Tibial artery (tissue), 4 donors: ENCODE results near the gene PCDHGA3.
A peak's percentile ranks its signal among the peaks of the same experiment; 100 is the strongest.

Experiments
- DNase-seq, 2 donors: peaks; one replicate each; pipeline ENCODE4 v3.0.0-alpha.2; 2019
- H3K27ac ChIP-seq, 2 donors: fragments of 200-600 bp; sonication (generic) in 1 of 2; 1 replicate in 1 of 2; 2 replicates in 1 of 2; pipeline ENCODE4 v1.5.1; 2018 to 2019; ENCODE audit warnings: mild to moderate bottlenecking in 1 of 2
- H3K27me3 ChIP-seq, 2 donors: fragments of 200-600 bp; sonication (generic) in 1 of 2; one replicate each; pipeline versions ENCODE4 v1.5.1 to v1.6.0; 2016 to 2019
- H3K36me3 ChIP-seq, 3 donors: fragments of 200-600 bp; sonication (generic) in 2 of 3; one replicate each; pipeline ENCODE4 v1.5.1; 2016 to 2019; ENCODE audit warnings: mild to moderate bottlenecking in 2 of 3
- H3K4me1 ChIP-seq, 4 donors: fragments of 200-600 bp; sonication (generic) in 2 of 4; 1 replicate in 3 of 4; 2 replicates in 1 of 4; pipeline ENCODE4 v1.5.1; 2016 to 2019
- H3K4me3 ChIP-seq, 2 donors: fragments of 200-600 bp; sonication (generic) in 1 of 2; 1 replicate in 1 of 2; 2 replicates in 1 of 2; pipeline ENCODE4 v1.5.1; 2018 to 2019; ENCODE audit warnings: mild to moderate bottlenecking in 2 of 2
- H3K9me3 ChIP-seq, 3 donors: fragments of 200-600 bp; sonication (generic) in 1 of 3; one replicate each; pipeline ENCODE4 v1.5.1; 2016 to 2019
- intact Hi-C: fragments of 100-400 bp; cut with DNase I; formaldehyde crosslinking; loops from one replicate; pipeline ENCODE4 v1.15.0; 2023; ENCODE audit warnings: low total_unique reads
- TF ChIP-seq, protein P1 (sequence below), 2 experiments: fragments of 200-600 bp in 1 of 2; fragments of 450-650 bp in 1 of 2; IDR thresholded peaks; one replicate each; pipeline ENCODE4 v1.5.1; 2017 to 2019; ENCODE audit warnings: antibody characterized with exemption in 2 of 2, mild to moderate bottlenecking in 1 of 2, moderate library complexity in 1 of 2

Gene PCDHGA3

GRCh38 chr5:141362719-141363118 lies 19.1 kb downstream of the PCDHGA3 start:
- Histone ChIP-seq H3K4me1 (no peaks in the 10 kb centered on the region), H3K36me3 (peaks cover 0 to 39% (median 34%) of the 10 kb centered on the region in 3 donors), H3K27me3 (peaks cover 0 to 3% of the 10 kb centered on the region in 2 donors), H3K9me3 (peaks cover 21 to 99% (median 87%) of the 10 kb centered on the region in 3 donors), H3K4me3 (no peak overlapping the region), H3K27ac (no peak overlapping the region)
- DNase-seq = no peak
- intact Hi-C loops = no loop called here
- TF ChIP-seq, protein P1, sequence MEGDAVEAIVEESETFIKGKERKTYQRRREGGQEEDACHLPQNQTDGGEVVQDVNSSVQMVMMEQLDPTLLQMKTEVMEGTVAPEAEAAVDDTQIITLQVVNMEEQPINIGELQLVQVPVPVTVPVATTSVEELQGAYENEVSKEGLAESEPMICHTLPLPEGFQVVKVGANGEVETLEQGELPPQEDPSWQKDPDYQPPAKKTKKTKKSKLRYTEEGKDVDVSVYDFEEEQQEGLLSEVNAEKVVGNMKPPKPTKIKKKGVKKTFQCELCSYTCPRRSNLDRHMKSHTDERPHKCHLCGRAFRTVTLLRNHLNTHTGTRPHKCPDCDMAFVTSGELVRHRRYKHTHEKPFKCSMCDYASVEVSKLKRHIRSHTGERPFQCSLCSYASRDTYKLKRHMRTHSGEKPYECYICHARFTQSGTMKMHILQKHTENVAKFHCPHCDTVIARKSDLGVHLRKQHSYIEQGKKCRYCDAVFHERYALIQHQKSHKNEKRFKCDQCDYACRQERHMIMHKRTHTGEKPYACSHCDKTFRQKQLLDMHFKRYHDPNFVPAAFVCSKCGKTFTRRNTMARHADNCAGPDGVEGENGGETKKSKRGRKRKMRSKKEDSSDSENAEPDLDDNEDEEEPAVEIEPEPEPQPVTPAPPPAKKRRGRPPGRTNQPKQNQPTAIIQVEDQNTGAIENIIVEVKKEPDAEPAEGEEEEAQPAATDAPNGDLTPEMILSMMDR (IDR thresholded peaks at IDR 0.05) = no peak

DNA sequence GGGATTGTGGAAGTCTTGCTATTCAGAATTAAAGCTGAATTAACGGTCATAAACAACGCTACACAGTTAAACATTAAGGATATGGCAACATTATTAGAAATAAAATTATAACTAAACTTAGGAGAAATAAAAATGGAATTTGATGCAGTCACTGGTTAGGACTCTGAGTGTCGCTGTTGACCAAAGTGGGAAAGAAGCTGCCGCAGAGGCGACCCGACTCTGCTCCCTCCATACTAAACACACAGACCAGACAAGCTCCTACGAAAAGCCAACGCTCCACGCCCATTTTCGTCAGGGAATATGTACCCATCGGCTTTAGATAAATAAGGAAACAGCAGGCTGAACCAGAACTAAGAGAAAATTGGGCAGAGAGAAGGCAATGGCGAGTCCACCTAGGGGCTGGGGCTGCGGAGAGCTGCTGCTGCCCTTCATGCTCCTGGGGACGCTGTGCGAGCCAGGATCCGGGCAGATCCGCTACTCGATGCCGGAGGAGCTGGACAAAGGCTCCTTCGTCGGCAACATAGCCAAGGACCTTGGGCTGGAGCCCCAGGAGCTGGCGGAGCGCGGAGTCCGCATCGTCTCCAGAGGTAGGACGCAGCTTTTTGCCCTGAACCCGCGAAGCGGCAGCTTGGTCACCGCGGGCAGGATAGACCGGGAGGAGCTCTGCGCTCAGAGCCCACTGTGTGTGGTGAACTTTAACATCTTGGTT lies 20.5 kb downstream of the PCDHGA3 start, which contains the start of gene PCDHGA5:
Gene PCDHGA5, plus strand, starts transcription at position 211 of the 709 bp plus-strand sequence. Its CDS starts 169 bp downstream, at position 380.
- peak within 1 kb of the TSS; percentile 14 to 29 for H3K4me3 ChIP-seq
- no peak for DNase-seq
- TF ChIP-seq, protein P1 (IDR thresholded peaks at IDR 0.05) = no peak
- peaks cover 0 to 34% (median 34%) of the 10 kb centered on the region in 3 donors for H3K36me3 ChIP-seq
- no peaks in the 10 kb centered on the region for H3K4me1 ChIP-seq
- peaks cover 21 to 98% (median 84%) of the 10 kb centered on the region in 3 donors for H3K9me3 ChIP-seq
- H3K27me3 ChIP-seq = peaks cover 0 to 3% of the 10 kb centered on the region in 2 donors
- intact Hi-C loops = no loop called here
- no peak within 1 kb of the TSS for H3K27ac ChIP-seq

GRCh38 chr5:141366016-141366896 lies 22.6 kb downstream of the PCDHGA3 start:
- TF ChIP-seq, protein P1 (IDR thresholded peaks at IDR 0.05) = no peak
- H3K4me1 ChIP-seq = no peaks in the 10 kb centered on the region
- intact Hi-C loops = no loop called here
- H3K27me3 ChIP-seq = peaks cover 0 to 3% of the 10 kb centered on the region in 2 donors
- H3K27ac ChIP-seq = no peak overlapping the region
- no peak for DNase-seq
- H3K4me3 ChIP-seq = no peak overlapping the region
- peaks cover 0 to 46% (median 37%) of the 10 kb centered on the region in 3 donors for H3K36me3 ChIP-seq
- H3K9me3 ChIP-seq = peaks cover 21 to 98% (median 87%) of the 10 kb centered on the region in 3 donors

DNA sequence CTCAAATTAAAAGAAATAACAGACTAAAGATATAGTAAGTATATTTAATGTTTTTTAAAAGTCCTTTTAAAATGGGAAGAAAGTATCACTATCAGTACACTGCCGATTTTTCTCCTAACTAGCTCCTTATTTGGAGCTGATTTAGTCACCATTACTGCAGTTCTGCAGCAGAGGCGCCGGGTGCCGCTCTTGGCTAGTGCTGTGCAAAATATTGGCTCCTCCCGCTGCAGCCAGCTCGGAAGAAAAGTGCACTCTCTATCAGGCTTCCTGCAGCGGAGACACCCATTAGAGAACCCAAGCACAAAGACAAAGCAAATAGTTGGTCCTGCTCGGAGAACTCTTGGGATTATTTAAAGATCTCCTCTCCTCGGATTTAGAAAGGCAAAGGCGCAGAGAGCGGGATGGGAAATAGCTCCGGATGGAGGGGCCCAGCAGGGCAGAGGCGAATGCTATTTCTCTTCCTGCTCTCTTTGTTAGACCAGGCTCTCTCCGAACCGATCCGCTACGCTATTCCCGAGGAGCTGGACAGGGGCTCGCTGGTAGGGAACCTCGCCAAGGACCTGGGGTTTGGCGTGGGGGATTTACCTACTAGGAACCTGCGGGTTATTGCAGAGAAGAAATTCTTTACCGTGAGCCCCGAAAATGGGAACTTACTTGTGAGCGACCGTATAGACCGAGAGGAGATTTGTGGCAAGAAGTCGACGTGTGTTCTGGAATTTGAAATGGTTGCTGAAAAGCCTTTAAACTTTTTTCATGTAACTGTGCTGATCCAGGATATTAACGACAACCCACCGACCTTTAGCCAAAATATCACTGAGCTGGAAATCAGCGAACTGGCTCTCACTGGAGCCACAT lies 26.6 kb downstream of the PCDHGA3 start, which contains the start of gene PCDHGB3:
Gene PCDHGB3, plus strand, starts transcription at position 249 of the 855 bp plus-strand sequence. Its CDS starts 153 bp downstream, at position 402.
- intact Hi-C loops = no loop called here
- H3K9me3 ChIP-seq = peaks cover 17 to 99% (median 89%) of the 10 kb centered on the region in 3 donors

More for the DNA sequence above, 26.6 kb downstream of the PCDHGA3 start, which contains the start of gene PCDHGB3:
- H3K36me3 ChIP-seq = peaks cover 0 to 67% (median 41%) of the 10 kb centered on the region in 3 donors
- TF ChIP-seq, protein P1 (IDR thresholded peaks at IDR 0.05) = peak in 1 of 2 experiments; percentile 28
- no peak within 1 kb of the TSS for H3K27ac ChIP-seq
- H3K4me3 ChIP-seq = peak within 1 kb of the TSS; percentile 28 to 35
- H3K4me1 ChIP-seq = no peaks in the 10 kb centered on the region
- DNase-seq = peak in 1 of 2 donors; percentile 37
- no peaks in the 10 kb centered on the region for H3K27me3 ChIP-seq
